GM19193 (cell line): ENCODE data around the gene RIN3.

Source experiments
- POLR2A ChIP-seq: IDR thresholded peaks from 4 replicates; pipeline ENCODE4 v1.6.1; 2011; ENCODE audit not compliant: insufficient read depth, insufficient read length; ENCODE audit errors: extremely low read depth

RIN3 gene

GRCh38 chr14:92685784-92686355, 172.3 kb downstream of the RIN3 start:
- no peak for TF ChIP-seq POLR2A

GRCh38 chr14:92686411-92686899, 172.9 kb downstream of the RIN3 start:
- no peak for TF ChIP-seq POLR2A

- peak; percentile 15 for TF ChIP-seq POLR2A
These were observed 173.4 kb downstream of the RIN3 start for GRCh38 chr14:92686900-92687427.

GRCh38 chr14:92687681-92688433, 174.3 kb downstream of the RIN3 start:
- TF ChIP-seq POLR2A = no peak

DNA sequence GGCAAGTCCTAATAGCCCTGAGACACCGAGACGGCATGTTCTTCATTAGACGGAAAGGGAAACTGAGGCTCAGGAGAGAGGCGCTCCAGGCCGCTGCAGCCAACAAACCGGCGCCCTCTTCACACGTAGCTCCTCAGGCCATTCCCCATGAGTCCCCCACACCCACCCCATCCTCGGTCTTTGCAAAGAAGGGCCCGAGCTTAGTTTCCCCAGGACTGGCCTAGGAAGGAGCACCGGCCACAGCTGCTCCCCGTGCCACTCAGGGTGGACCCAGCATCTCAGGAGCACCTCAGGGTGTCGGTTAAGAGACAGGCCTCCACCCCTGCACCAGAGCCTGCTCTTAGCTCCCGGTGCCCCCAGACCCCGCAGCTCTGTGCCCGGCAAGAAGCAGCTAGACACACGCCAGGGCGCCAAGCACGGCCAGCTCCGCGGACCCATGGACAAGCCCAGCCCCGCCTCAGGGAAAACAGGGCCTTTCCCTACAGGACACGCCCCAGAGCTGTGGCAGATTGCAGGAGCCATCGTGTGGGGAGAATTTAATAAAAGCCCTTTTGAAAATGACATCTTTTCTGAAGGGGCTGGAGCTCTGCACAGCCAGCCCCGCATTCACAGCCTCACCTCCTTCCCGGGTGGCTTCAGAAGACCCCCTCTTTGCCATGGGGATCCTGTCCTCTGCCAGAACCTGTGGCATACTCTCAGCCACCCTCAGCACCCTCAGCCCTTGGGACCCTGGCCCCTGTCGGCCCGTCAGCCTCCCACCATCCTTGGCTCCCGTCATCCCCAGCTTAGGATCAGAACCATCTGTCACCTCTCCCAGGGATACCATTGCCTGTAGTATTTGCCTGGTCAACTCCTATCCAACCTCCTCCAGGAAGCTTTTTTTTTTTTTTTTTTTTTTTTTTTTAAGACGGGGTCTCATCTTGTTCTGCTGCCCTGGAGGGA, 175.1 kb downstream of the RIN3 start:
- TF ChIP-seq POLR2A = no peak

GRCh38 chr14:92690171-92691011, 176.8 kb downstream of the RIN3 start:
- no peak for TF ChIP-seq POLR2A

DNA sequence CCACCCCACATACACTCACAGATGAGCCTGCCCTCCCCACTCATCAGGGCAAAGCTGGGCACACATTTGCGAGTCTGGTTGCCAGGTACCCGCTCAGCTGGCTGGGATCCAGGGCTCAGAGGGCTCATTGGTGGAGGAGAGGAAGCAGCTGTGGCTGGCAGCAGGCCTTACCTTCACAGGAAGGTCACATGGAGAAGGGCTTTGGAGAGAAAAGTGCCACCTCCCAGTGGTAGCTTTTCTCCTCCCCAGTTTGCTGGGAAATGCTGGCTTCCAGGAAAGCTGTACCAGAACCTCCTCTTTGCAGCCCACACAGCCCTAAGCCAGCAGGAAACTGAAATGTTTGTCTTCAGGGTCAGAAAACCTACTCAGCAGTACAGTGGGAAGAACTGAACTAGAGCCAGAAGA, 179.2 kb downstream of the RIN3 start:
- no peak for TF ChIP-seq POLR2A

DNA sequence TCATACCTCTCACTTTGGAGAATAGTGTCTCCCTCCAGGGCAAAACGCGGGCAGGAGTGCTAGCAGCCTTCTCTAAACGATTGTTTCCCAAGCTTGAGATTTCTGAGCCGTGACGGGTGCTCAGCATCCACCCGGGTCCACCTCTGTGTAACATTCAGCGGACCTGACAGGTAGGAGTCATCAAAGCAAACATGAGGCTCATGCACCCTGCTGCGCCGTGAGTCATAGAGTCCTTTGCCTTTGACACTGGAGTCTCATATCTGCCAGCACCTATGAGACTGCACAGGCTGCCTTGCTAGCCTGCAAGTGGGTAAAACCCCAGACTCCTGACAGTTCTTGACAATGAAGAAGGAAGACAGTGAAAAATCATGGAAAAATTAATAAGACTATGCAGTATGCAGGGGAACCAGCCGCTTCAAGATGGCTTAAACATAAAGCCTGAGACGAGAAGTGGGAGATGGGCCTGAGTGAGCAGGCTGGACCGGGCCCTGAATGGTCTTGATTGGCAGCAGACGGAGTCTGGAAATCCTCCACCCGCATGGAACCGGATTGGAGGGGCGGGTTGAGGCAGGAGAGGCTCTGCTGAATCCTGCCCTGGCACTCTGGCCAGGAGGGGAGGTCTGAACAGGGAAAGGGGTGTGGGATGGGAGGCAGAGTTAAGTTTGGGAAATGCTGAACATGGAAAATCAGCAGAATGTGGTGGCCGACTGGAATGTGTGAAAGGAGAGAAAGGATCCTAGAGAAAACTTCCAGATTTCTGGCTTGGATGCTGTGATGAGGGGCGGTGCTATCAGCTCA, 180.6 kb downstream of the RIN3 start:
- no peak for TF ChIP-seq POLR2A

- TF ChIP-seq POLR2A = no peak
These were observed 181.2 kb downstream of the RIN3 start for GRCh38 chr14:92694807-92695206.

- TF ChIP-seq POLR2A = no peak
These were observed 182.0 kb downstream of the RIN3 start for GRCh38 chr14:92695562-92695961.

DNA sequence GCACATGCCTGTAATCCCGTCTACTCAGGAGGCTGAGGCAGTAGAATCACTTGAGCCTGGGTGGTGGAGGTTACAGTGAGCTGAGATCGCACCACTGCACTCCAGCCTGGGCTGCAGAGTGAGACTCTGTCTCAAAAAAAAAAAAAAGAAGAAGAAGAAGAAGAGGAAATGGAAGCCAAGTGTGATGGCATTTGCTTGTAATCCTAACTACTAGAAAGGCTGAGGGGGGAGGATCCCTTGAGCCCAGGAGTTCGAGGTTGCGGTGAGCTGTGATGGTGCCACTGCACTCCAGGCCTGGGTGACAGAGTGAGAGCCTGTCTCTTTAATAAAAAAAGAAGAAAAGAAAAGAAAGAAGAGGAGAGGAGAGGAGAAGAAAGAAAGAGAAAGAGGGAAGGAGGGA, 182.8 kb downstream of the RIN3 start:
- TF ChIP-seq POLR2A = no peak

GRCh38 chr14:92698393-92698792, 184.8 kb downstream of the RIN3 start:
- TF ChIP-seq POLR2A = no peak

GRCh38 chr14:92701826-92702225, 188.2 kb downstream of the RIN3 start:
- no peak for TF ChIP-seq POLR2A

- no peak for TF ChIP-seq POLR2A
These were observed 188.9 kb downstream of the RIN3 start for GRCh38 chr14:92702441-92702918.

GRCh38 chr14:92703516-92703915, 189.9 kb downstream of the RIN3 start:
- no peak for TF ChIP-seq POLR2A
